SK-N-SH treated with all-trans-retinoic acid at 6 μM for 48 hours (cell line): Measurements from ENCODE around the gene VWF.

ENCODE experiments used
- ATAC-seq: fragments of 200-7000 bp; cut with Tn5 transposase; 3 replicates; pipeline ENCODE4 v1.9.1; 2020; ENCODE audit warnings: mild to moderate bottlenecking, moderate library complexity
- ARNTL ChIP-seq: fragments of 450-650 bp; formaldehyde crosslinking; IDR thresholded peaks from 2 replicates; pipeline ENCODE4 v1.5.0; 2020; ENCODE audit warnings: low read depth, mild to moderate bottlenecking, moderate library complexity, borderline replicate concordance
- BACH2 ChIP-seq: fragments of 250-450 bp; sonication (Bioruptor Pico); IDR thresholded peaks from 2 replicates; pipeline ENCODE4 v1.9.0; 2021; ENCODE audit warnings: mild to moderate bottlenecking, borderline replicate concordance
- CSDC2 ChIP-seq: fragments of 250-450 bp; sonication (Bioruptor Pico); IDR thresholded peaks from 2 replicates; pipeline ENCODE4 v1.5.0; 2020; ENCODE audit warnings: mild to moderate bottlenecking, moderate library complexity
- ESRRG ChIP-seq: fragments of 250-450 bp; sonication (Bioruptor Pico); IDR thresholded peaks from 2 replicates; pipeline ENCODE4 v1.6.1; 2021; ENCODE audit warnings: mild to moderate bottlenecking
- GLIS3 ChIP-seq: fragments of 250-450 bp; sonication (Bioruptor Pico); IDR thresholded peaks from 2 replicates; pipeline ENCODE4 v1.5.0; 2020; ENCODE audit warnings: mild to moderate bottlenecking, moderate library complexity
- ISL1 ChIP-seq: fragments of 250-450 bp; sonication (Bioruptor Pico); IDR thresholded peaks from 2 replicates; pipeline ENCODE4 v2.1.2; 2022; ENCODE audit warnings: mild to moderate bottlenecking, moderate library complexity
- OSR1 ChIP-seq: fragments of 250-450 bp; sonication (Bioruptor Pico); IDR thresholded peaks from 2 replicates; pipeline ENCODE4 v1.8.0; 2022; ENCODE audit warnings: moderate library complexity, mild to moderate bottlenecking, inconsistent platforms
- PPARA ChIP-seq: fragments of 250-450 bp; sonication (Bioruptor Pico); IDR thresholded peaks from 2 replicates; pipeline ENCODE4 v1.5.0; 2020; ENCODE audit warnings: mild to moderate bottlenecking, borderline replicate concordance
- RARB ChIP-seq: fragments of 250-450 bp; sonication (Bioruptor Pico); IDR thresholded peaks from 2 replicates; pipeline ENCODE4 v1.8.0; 2021; ENCODE audit warnings: mild to moderate bottlenecking, moderate library complexity
- SNAI2 ChIP-seq: fragments of 250-450 bp; sonication (Bioruptor Pico); IDR thresholded peaks from 2 replicates; pipeline ENCODE4 v1.5.0; 2020; ENCODE audit warnings: mild to moderate bottlenecking, moderate library complexity
- TCF4 ChIP-seq: fragments of 250-450 bp; sonication (Bioruptor Pico); IDR thresholded peaks from 2 replicates; pipeline ENCODE4 v1.8.0; 2021; ENCODE audit warnings: mild to moderate bottlenecking, moderate library complexity, borderline replicate concordance
- TOX ChIP-seq: fragments of 250-450 bp; sonication (Bioruptor Pico); IDR thresholded peaks from 2 replicates; pipeline ENCODE4 v1.8.0; 2021; ENCODE audit warnings: mild to moderate bottlenecking, moderate library complexity, borderline replicate concordance
- TSHZ2 ChIP-seq: fragments of 250-450 bp; sonication (Bioruptor Pico); IDR thresholded peaks from 2 replicates; pipeline ENCODE4 v1.5.0; 2020; ENCODE audit warnings: mild to moderate bottlenecking, moderate library complexity
- ZC3H10 ChIP-seq: fragments of 250-450 bp; sonication (Bioruptor Pico); IDR thresholded peaks from 2 replicates; pipeline ENCODE4 v1.5.1; 2021; ENCODE audit warnings: mild to moderate bottlenecking, moderate library complexity
- ZFP3 ChIP-seq: fragments of 250-450 bp; sonication (Bioruptor Pico); IDR thresholded peaks from 2 replicates; pipeline ENCODE4 v1.5.0; 2020; ENCODE audit warnings: mild to moderate bottlenecking, moderate library complexity
- ZFP30 ChIP-seq: fragments of 450-650 bp; formaldehyde crosslinking; IDR thresholded peaks from 2 replicates; pipeline ENCODE4 v1.5.0; 2022; ENCODE audit warnings: mild to moderate bottlenecking, moderate library complexity
- ZNF565 ChIP-seq: fragments of 450-650 bp; formaldehyde crosslinking; conservative IDR thresholded peaks from 2 replicates; pipeline ENCODE4 v1.5.0; 2020; ENCODE audit warnings: low read depth, mild to moderate bottlenecking, moderate library complexity
- ZNF70 ChIP-seq: fragments of 450-650 bp; formaldehyde crosslinking; IDR thresholded peaks from 2 replicates; pipeline ENCODE4 v1.5.0; 2020; ENCODE audit warnings: mild to moderate bottlenecking, moderate library complexity
- ZNF8 ChIP-seq: fragments of 450-650 bp; formaldehyde crosslinking; IDR thresholded peaks from 2 replicates; pipeline ENCODE4 v1.5.0; 2020; ENCODE audit warnings: mild to moderate bottlenecking, moderate library complexity
- TF ChIP-seq, protein P1 (sequence below): fragments of 250-450 bp; sonication (Bioruptor Pico); IDR thresholded peaks from 2 replicates; pipeline ENCODE4 v1.5.1; 2021; ENCODE audit warnings: mild to moderate bottlenecking, moderate library complexity
- TF ChIP-seq, protein P2 (sequence below): fragments of 250-450 bp; sonication (Bioruptor Pico); IDR thresholded peaks from 2 replicates; pipeline ENCODE4 v1.8.0; 2020; ENCODE audit warnings: mild to moderate bottlenecking, moderate library complexity, borderline replicate concordance
- TF ChIP-seq, protein P3 (sequence below): fragments of 250-450 bp; sonication (Bioruptor Pico); IDR thresholded peaks from 2 replicates; pipeline ENCODE4 v1.5.1; 2020; ENCODE audit warnings: low read depth, mild to moderate bottlenecking, moderate library complexity

The VWF gene

GRCh38 chr12:5947006-5947405 is 177.5 kb downstream of the VWF start (continued):
- TF ChIP-seq, protein P1, sequence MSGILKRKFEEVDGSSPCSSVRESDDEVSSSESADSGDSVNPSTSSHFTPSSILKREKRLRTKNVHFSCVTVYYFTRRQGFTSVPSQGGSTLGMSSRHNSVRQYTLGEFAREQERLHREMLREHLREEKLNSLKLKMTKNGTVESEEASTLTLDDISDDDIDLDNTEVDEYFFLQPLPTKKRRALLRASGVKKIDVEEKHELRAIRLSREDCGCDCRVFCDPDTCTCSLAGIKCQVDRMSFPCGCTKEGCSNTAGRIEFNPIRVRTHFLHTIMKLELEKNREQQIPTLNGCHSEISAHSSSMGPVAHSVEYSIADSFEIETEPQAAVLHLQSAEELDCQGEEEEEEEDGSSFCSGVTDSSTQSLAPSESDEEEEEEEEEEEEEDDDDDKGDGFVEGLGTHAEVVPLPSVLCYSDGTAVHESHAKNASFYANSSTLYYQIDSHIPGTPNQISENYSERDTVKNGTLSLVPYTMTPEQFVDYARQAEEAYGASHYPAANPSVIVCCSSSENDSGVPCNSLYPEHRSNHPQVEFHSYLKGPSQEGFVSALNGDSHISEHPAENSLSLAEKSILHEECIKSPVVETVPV (CRISPR knock-in tag): no peak
- TF ChIP-seq TCF4 (CRISPR knock-in tag): no peak
- TF ChIP-seq, all 23 proteins: peak for 0

GRCh38 chr12:5946388-5946787 is 178.1 kb downstream of the VWF start:
- ATAC-seq: no peak
- no peak for TF ChIP-seq TOX
- TF ChIP-seq BACH2 (CRISPR knock-in tag): no peak
- no peak for TF ChIP-seq ZNF8 (CRISPR knock-in tag)
- TF ChIP-seq, protein P2, sequence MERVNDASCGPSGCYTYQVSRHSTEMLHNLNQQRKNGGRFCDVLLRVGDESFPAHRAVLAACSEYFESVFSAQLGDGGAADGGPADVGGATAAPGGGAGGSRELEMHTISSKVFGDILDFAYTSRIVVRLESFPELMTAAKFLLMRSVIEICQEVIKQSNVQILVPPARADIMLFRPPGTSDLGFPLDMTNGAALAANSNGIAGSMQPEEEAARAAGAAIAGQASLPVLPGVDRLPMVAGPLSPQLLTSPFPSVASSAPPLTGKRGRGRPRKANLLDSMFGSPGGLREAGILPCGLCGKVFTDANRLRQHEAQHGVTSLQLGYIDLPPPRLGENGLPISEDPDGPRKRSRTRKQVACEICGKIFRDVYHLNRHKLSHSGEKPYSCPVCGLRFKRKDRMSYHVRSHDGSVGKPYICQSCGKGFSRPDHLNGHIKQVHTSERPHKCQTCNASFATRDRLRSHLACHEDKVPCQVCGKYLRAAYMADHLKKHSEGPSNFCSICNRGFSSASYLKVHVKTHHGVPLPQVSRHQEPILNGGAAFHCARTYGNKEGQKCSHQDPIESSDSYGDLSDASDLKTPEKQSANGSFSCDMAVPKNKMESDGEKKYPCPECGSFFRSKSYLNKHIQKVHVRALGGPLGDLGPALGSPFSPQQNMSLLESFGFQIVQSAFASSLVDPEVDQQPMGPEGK: no peak
- no peak for TF ChIP-seq ISL1 (CRISPR knock-in tag)
- TF ChIP-seq, protein P1 (CRISPR knock-in tag): no peak
- TF ChIP-seq ZFP30 (CRISPR knock-in tag): no peak
- no peak for TF ChIP-seq TSHZ2
- TF ChIP-seq SNAI2 (CRISPR knock-in tag): no peak
- TF ChIP-seq ZNF70: no peak
- TF ChIP-seq, protein P3, sequence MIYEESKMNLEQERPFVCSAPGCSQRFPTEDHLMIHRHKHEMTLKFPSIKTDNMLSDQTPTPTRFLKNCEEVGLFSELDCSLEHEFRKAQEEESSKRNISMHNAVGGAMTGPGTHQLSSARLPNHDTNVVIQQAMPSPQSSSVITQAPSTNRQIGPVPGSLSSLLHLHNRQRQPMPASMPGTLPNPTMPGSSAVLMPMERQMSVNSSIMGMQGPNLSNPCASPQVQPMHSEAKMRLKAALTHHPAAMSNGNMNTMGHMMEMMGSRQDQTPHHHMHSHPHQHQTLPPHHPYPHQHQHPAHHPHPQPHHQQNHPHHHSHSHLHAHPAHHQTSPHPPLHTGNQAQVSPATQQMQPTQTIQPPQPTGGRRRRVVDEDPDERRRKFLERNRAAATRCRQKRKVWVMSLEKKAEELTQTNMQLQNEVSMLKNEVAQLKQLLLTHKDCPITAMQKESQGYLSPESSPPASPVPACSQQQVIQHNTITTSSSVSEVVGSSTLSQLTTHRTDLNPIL: no peak
- no peak for TF ChIP-seq RARB (CRISPR knock-in tag)
- no peak for TF ChIP-seq ESRRG
- no peak for TF ChIP-seq ARNTL (CRISPR knock-in tag)
- no peak for TF ChIP-seq TCF4 (CRISPR knock-in tag)
- TF ChIP-seq ZNF565 (CRISPR knock-in tag): no peak
- TF ChIP-seq PPARA: no peak
- no peak for TF ChIP-seq GLIS3
- TF ChIP-seq ZC3H10 (CRISPR knock-in tag): no peak
- no peak for TF ChIP-seq ZFP3 (CRISPR knock-in tag)

GRCh38 chr12:5945071-5946008 is 179.1 kb downstream of the VWF start, which contains the start of gene ANO2:
TSS of gene ANO2 (minus strand) at chr12:5945259. CDS start at chr12:5945217, 42 bp downstream.
- no peak for TF ChIP-seq ZFP30 (CRISPR knock-in tag)
- no peak for TF ChIP-seq CSDC2
- TF ChIP-seq BACH2 (CRISPR knock-in tag): no peak
- no peak for TF ChIP-seq TCF4 (CRISPR knock-in tag)
- TF ChIP-seq ZC3H10 (CRISPR knock-in tag): no peak
- no peak for TF ChIP-seq SNAI2 (CRISPR knock-in tag)
- no peak for TF ChIP-seq RARB (CRISPR knock-in tag)
- TF ChIP-seq, protein P2: no peak
- TF ChIP-seq TOX: no peak
- TF ChIP-seq OSR1 (CRISPR knock-in tag): no peak
- peak; percentile 58 for ATAC-seq
